ENCODE data around the gene NINJ2. TPM values are rescaled to one million over a fixed set of nuclear protein-coding genes. Genes with fewer than 3 reads are reported as not detected.

NINJ2 gene
- polyA plus RNA-seq, 1 donor from 2014 or later: not detected

DNA sequence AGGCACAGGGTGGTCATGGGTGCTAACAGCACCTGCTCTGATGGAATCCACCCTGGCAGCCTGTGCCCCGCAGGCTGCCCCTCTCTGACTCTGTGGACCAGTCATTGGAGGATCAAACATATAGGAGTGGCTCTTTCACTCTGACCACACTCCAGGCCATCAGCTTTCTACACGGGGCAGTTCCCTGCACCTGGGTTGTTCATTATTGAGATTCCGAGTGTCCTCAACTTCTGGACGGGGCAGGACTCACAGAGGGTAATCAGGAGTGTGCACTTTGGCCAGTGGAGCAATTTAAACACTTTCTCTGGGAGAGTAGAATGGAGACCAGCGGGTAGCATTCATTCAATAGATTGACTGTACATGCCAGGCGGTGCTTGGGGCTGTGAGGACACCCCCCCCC, 94.8 kb downstream of the NINJ2 start:
- H3K9me2 ChIP-seq (ENCODE audit: insufficient read depth, low read length): no peaks in the 10 kb centered on the region
- H3K27me3 ChIP-seq (ENCODE audit: insufficient read depth, low read depth, low read length): no peaks in the 10 kb centered on the region
- H3K9me3 ChIP-seq (ENCODE audit: low read length): no peaks in the 10 kb centered on the region
- H3K9ac ChIP-seq (ENCODE audit: low read length): no peak overlapping the region
- no peaks in the 10 kb centered on the region for H3K79me2 ChIP-seq (replicated peaks; ENCODE audit: insufficient read depth, low read length)
- H3K4me3 ChIP-seq (ENCODE audit: low read length): no peak overlapping the region
- no peak for TF ChIP-seq RAD21 (conservative IDR thresholded peaks at IDR 0.05)
- TF ChIP-seq TAF1 (IDR thresholded peaks at IDR 0.05; ENCODE audit: low read depth): no peak
- H2AFZ ChIP-seq (ENCODE audit: low read depth, low read length): no peak overlapping the region
- H3F3A ChIP-seq (ENCODE audit: insufficient read depth, low read length, poor library complexity, severe bottlenecking): no peaks in the 10 kb centered on the region
- H4K20me1 ChIP-seq (ENCODE audit: insufficient read depth): no peaks in the 10 kb centered on the region
- no peak overlapping the region for H3K27ac ChIP-seq (ENCODE audit: low read length)
- no peak overlapping the region for H3K4me2 ChIP-seq (ENCODE audit: low read length)
- no peaks in the 10 kb centered on the region for H3K36me3 ChIP-seq (ENCODE audit: insufficient read depth, low read length)

GRCh38 chr12:565589-566105, 97.6 kb downstream of the NINJ2 start:
- no peaks in the 10 kb centered on the region for H3K9me3 ChIP-seq (ENCODE audit: low read length)
- H3K9me2 ChIP-seq (ENCODE audit: insufficient read depth, low read length): no peaks in the 10 kb centered on the region
- H3K9ac ChIP-seq (ENCODE audit: low read length): no peak overlapping the region
- H3K4me3 ChIP-seq (ENCODE audit: low read length): no peak overlapping the region
- no peaks in the 10 kb centered on the region for H4K20me1 ChIP-seq (ENCODE audit: insufficient read depth)
- no peaks in the 10 kb centered on the region for H3K36me3 ChIP-seq (ENCODE audit: insufficient read depth, low read length)
- H2AFZ ChIP-seq (ENCODE audit: low read depth, low read length): no peak overlapping the region
- H3K79me2 ChIP-seq (replicated peaks; ENCODE audit: insufficient read depth, low read length): no peaks in the 10 kb centered on the region
- no peak overlapping the region for H3K27ac ChIP-seq (ENCODE audit: low read length)
- TF ChIP-seq EP300 (conservative IDR thresholded peaks at IDR 0.05; ENCODE audit: poor library complexity, severe bottlenecking) (no peak), TAF1 (IDR thresholded peaks at IDR 0.05; ENCODE audit: low read depth) (no peak), POLR2AphosphoS5 (IDR thresholded peaks at IDR 0.05) (no peak), REST (IDR thresholded peaks at IDR 0.05; ENCODE audit: borderline replicate concordance) (no peak), MXI1 (conservative IDR thresholded peaks at IDR 0.05; ENCODE audit: poor library complexity, severe bottlenecking) (no peak), CTCF (IDR thresholded peaks at IDR 0.05; ENCODE audit: poor library complexity, severe bottlenecking) (no peak), SMC3 (conservative IDR thresholded peaks at IDR 0.05; ENCODE audit: poor library complexity) (no peak), EZH2 (IDR thresholded peaks at IDR 0.05; ENCODE audit: borderline replicate concordance, insufficient read depth, low read length, poor library complexity, severe bottlenecking) (no peak), RAD21 (conservative IDR thresholded peaks at IDR 0.05) (no peak)
- H3F3A ChIP-seq (ENCODE audit: insufficient read depth, low read length, poor library complexity, severe bottlenecking): no peaks in the 10 kb centered on the region
- H3K4me2 ChIP-seq (ENCODE audit: low read length): no peak overlapping the region
- H3K27me3 ChIP-seq (ENCODE audit: insufficient read depth, low read depth, low read length): no peaks in the 10 kb centered on the region

DNA sequence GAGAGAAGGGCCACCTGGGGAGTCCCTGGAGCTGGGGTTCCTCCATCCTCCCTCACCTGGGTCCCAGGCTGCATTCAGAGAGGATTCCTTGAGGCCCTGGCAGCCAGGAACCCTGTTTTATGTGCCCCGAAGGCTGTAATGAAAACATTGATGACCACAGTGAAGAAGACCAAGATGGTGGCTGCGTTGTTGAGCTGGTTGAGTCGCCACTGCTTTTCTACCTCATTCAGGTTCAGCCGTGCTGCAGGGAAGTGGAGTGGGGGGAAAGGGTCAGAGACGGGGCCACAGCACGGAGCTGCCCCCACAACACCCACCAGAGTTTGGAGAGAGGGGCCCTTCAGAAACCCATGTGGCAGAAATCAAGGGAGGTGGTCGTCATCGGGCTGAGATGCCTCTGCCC, 98.1 kb downstream of the NINJ2 start:
- Histone ChIP-seq H3K27me3 (ENCODE audit: insufficient read depth, low read depth, low read length) (no peaks in the 10 kb centered on the region), H3K9me2 (ENCODE audit: insufficient read depth, low read length) (no peaks in the 10 kb centered on the region), H3K4me3 (ENCODE audit: low read length) (no peak overlapping the region), H3K9ac (ENCODE audit: low read length) (no peak overlapping the region), H3F3A (ENCODE audit: insufficient read depth, low read length, poor library complexity, severe bottlenecking) (no peaks in the 10 kb centered on the region), H3K4me2 (ENCODE audit: low read length) (no peak overlapping the region), H2AFZ (ENCODE audit: low read depth, low read length) (no peak overlapping the region), H4K20me1 (ENCODE audit: insufficient read depth) (no peaks in the 10 kb centered on the region), H3K27ac (ENCODE audit: low read length) (no peak overlapping the region), H3K79me2 (replicated peaks; ENCODE audit: insufficient read depth, low read length) (no peaks in the 10 kb centered on the region), H3K9me3 (ENCODE audit: low read length) (no peaks in the 10 kb centered on the region), H3K36me3 (ENCODE audit: insufficient read depth, low read length) (no peaks in the 10 kb centered on the region)
- TF ChIP-seq EZH2 (IDR thresholded peaks at IDR 0.05; ENCODE audit: borderline replicate concordance, insufficient read depth, low read length, poor library complexity, severe bottlenecking): no peak
